NOMO-1 (cell line): ENCODE results near the gene COX14.
"Not testable (repeated sequence)": the region's sequence is repeated elsewhere in the genome, so short reads cannot be mapped to it uniquely, and the experiment has no call there.

Experiments
- DNase-seq, 2 experiments: peaks; one replicate each; lab custom pipeline; 2025; ENCODE audit not compliant: unreplicated experiment in 2 of 2; lab: John Stamatoyannopoulos, UW

The COX14 gene

DNA sequence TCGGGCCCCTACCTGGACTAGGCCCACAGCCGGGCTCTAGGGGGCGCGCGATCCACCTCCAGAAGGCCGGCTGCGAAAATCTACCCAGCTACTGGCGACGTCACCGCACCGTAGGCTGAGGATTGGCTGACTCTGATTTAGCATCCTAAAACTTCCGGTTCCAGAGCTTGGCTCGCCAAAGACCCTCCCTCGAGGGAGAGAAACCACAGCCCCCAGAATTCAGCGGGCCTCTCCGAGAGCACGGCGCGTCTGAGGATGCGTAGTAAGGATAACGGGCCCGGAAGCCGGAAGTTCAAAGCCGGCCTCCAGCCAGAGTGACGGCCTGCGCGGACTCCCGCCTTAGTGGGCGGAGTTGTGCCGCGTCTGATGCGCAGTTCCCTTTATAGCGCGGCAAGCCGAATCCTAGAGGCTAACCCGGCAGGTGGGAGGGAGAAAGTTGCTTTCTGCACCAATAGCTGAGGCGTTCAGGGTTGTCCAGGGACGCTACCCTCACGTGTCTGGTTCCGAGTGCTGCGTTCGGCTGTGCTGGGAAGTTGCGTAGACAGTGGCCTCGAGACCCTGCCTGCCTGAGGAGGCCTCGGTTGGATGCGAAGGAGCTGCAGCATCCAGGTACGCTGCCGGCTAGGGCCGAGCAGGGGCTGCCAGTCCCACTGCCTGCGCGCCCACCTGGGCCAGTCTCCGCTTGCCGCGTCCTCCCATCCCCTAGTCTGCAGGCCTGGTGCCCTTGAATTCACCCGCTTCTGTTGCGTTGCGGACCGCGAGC lies at the start of gene COX14:
Gene COX14, plus strand, starts transcription at position 544 of the 763 bp plus-strand sequence. CDS start 7,808 bp downstream, outside the sequence.
- peak; percentile 99 for DNase-seq

- DNase-seq: no peak
Observed at GRCh38 chr12:50062728-50063460, 49.1 kb upstream of the COX14 start.

DNA sequence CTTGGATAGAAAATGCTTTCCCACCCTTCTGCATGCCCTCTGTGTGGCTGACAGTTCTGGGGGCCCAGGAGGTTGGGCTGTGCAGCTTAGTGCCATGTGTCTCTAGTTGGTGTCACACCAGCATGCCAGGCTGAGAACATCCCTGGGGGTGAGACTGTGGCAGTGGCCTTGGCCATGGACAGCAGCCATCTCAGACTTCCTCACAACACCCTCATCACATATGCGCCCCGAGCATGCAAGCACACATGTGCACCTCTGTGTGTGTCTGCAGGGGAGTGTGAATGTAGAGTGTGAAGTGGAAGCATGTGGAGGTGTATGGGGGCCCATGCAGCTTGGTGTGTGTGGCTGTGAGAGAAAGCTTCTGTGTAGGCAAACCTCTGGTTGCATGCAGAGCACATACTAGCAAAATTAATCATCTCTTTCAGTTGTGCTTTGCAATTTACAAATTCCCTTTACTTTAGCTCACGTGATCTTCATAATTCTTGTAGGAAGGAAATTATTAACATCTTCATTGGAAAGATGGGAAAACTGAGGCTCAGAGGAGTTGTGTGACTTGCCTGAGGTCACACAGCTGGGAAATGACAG lies 46.2 kb upstream of the COX14 start:
- DNase-seq: no peak

DNA sequence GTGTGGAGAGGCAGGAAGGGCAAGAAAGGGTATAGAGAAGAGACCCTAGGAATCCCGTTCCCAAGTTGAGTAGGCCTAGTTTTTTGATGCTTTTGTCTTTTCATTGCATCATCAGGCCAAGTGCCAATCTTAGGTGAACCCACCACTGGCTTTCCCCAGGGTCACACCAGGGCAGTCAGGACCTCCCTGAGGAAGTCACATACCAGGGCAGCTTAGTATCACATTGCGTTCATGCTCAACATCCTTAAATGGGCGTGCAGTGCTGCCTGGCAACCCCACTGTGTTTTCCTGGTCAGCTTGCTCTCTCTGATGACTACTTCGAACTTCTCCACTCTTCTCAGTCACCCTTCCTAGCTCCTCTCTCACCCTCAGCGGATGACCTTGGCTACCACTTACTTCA lies 45.6 kb upstream of the COX14 start:
- no peak for DNase-seq

DNA sequence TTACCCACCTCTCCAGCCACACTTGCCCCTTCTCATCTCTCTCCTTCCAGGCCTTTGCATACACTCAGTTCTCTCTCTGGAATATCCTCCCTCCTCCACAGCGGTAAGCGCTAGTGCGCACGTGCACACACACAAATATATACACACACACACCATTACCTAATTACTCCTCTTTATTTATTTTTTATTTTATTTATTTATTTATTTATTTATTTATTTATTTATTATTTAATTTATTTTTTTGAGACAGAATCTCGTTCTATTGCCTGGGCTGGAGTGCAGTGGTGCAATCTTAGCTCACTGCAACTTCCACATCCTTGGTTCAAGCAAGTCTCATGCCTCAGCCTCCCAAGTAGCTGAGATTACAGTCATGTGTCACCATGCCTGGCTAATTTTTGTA lies 43.0 kb upstream of the COX14 start:
- DNase-seq: no peak

- DNase-seq: no peak
Observed at GRCh38 chr12:50069539-50069938, 42.5 kb upstream of the COX14 start.

DNA sequence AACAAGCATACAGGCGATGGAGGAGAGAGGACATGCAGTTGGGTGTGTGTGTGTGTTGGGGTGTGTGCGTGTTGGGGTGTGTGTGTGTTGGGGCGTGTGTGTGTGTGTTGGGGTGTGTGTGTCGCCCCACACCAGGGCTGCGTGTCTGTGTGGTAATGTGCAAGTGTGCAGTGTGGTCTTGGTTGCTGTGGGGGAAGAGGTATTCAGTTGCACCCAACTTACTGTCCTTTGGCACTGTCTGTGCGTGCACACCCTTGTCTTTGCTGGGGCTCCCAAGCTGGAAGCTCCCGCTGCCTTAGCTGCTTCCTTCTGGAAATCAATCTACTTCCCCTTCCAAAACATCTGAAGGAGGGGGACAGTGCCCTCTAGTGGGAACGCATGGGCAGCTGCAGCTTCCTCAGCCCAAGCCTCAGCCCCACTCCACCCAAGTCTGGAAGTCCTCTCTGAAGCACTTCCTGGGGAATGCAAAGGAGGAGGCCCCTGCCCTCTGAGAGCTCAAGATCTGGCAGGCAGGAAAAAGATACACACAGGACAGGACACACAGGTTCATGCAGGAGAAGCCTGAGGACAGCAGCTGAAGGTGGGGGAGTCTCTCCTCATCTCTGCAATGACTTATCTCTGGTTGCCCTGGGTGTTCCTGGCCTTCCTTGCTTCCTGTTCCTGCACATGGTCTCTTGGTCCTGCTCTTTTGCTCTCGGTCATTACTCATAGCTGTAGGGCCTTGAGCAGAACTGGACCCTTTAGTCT lies 41.5 kb upstream of the COX14 start:
- DNase-seq: peak; percentile 56 to 69

DNA sequence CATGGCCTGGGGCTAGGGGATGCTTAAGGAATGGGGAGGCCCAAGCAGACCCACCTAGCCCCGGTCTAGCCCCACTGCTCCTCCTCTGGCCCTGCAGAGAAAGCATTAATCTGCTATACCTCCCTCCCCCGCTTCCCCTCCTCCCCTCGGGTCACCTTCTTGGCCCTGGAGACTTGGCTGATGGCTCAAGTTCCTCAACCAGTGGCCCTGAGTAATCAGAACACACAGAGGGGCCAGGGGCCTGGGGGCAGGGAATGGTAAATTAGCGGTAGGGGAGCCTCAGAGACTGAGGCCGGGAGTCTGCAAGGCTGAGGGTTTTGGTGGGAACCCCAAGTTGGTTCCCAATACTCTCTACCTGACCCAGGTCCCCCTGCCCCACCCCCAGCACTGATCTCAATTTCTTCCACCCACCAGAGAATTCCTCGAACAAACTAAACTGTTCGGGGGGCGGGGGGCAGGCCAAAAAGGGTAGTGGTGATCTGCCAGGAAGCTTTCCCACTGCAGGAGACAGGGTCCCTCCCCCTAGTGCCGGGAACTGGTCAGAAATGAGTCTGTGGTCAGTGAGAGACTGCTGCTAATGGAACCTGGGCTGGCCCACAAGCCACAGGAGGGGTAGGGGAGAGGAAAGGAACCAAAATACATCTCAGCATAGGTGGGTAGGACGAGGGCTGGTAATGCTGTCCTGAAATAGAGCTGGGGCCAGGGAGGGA lies 39.7 kb upstream of the COX14 start:
- DNase-seq: no peak

- DNase-seq: no peak
Observed at GRCh38 chr12:50073206-50073605, 38.8 kb upstream of the COX14 start.

DNA sequence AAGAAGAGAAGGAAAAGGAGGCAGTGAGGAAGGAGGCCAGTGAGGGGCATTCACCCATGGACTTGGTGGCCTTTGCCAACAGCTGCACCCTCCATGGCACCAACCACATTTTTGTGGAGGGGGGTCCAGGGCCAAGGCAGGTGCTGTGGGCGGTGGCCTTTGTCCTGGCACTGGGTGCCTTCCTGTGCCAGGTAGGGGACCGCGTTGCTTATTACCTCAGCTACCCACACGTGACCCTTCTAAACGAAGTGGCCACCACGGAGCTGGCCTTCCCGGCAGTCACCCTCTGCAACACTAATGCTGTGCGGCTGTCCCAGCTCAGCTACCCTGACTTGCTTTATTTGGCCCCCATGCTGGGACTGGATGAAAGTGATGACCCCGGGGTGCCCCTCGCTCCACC lies 38.3 kb upstream of the COX14 start:
- no peak for DNase-seq

DNA sequence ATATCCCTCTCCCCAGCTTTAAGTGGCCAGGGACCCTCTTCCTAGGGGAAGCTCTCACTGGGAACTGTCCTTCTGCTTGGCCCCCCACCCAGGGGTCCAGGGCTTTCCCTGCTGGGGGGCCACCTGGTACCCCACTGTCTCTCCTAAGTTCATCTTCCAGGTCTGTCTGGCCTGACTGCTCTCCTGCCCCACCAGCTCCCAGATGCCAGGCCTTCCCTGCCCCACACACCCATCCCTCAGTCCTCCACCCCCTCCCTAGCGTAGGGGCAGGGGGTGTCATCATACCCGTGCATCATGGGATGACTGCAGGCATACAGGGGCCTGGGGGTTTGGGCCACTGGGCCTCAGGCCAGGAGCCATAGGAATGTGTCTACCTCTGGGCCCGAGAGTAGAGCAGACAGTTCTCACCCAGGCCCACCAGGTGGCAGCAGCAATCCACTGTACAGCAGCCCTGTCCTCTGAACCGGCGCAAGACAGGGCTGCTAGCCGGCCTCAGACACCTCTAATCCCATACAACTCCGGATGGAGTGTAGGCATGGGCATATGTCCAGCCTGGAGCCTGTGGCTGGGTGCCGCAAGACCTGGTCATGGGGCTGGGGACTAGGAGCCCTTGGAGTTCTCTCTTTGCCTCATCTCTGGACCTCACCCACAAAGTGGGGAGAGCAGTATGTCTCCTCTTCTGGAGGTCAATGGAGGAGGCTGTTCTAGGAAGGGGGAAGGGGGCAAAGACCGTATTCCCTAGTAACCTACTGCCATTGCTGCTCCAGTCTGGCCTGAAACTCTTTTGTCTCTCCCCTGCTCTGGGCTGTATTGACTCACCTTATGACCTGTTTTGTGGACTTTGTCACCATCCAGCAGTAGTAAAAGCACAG lies 36.9 kb upstream of the COX14 start:
- peak; percentile 61 to 74 for DNase-seq

- no peak for DNase-seq
Observed at GRCh38 chr12:50075808-50076170, 36.2 kb upstream of the COX14 start.

DNA sequence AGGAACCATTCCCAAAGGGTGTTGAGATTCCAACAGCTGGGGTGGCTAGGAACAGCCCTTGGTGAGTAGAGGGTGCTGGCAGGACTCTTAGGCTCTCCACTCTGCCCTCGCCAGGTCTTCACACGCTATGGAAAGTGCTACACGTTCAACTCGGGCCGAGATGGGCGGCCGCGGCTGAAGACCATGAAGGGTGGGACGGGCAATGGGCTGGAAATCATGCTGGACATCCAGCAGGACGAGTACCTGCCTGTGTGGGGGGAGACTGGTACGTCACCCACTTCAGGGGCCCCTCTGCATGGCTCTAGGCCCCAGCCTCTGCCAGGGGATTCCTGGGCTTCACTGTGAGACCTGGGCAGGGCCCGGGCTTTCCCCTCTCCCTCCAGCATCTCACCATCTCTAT lies 34.9 kb upstream of the COX14 start:
- no peak for DNase-seq

DNA sequence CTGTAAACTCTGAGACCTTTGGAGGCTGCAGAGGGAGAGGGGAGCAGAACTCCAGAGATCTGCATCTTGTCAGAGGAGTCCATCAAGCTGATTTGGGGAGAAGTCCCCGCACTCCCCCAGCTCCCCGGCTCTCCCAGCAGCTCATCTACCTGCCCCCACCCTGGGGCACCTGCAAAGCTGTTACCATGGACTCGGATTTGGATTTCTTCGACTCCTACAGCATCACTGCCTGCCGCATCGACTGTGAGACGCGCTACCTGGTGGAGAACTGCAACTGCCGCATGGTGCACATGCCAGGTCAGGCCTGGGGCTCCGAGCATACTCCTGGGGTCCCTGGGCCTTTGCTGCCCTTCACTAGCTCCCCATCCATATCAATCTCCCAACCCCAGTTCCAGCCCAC lies 33.8 kb upstream of the COX14 start:
- DNase-seq: no peak

DNA sequence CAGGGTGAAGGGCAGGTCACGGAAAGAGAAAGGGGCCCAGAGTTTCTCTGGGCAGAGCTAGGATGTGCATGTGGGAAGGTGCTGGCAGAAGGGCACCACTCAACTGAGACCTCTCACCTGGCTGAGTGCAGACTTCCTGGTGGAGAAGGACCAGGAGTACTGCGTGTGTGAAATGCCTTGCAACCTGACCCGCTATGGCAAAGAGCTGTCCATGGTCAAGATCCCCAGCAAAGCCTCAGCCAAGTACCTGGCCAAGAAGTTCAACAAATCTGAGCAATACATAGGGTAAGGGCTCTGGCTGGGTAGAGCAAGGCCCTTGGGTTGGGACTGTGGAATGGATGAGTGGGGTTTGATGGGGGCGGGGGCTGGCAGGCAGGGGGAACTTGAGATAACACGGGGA lies 32.3 kb upstream of the COX14 start:
- DNase-seq: no peak

DNA sequence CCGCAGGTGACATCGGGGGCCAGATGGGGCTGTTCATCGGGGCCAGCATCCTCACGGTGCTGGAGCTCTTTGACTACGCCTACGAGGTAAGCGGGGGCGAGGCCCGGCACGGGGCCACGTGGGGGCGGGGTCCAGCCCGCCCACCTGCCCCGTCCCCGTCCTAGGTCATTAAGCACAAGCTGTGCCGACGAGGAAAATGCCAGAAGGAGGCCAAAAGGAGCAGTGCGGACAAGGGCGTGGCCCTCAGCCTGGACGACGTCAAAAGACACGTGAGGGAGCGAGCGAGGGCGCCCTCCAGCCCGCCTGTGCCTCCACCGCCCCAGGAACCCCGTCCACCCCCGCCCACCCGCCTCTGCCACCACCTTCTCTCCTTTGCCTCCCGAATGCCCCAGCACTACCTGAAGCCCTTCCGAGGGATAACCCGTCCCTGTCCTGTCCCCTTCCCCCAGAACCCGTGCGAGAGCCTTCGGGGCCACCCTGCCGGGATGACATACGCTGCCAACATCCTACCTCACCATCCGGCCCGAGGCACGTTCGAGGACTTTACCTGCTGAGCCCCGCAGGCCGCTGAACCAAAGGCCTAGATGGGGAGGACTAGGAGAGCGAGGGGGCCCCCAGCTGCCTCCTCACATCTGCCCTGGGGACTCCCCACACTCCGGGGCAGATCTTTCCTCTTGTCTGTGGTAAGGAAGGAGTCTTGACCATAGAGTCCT lies 30.8 kb upstream of the COX14 start:
- DNase-seq: no peak

GRCh38 chr12:50082644-50083043 lies 29.4 kb upstream of the COX14 start:
- no peak for DNase-seq

GRCh38 chr12:50083301-50083700 lies 28.7 kb upstream of the COX14 start:
- no peak for DNase-seq

GRCh38 chr12:50084409-50084774 lies 27.6 kb upstream of the COX14 start:
- DNase-seq: not testable (repeated sequence)
